UCSD-AML1 (cell line): ENCODE results near the gene FCAR.
A peak's percentile ranks its signal among the peaks of the same experiment; 100 is the strongest.
"Not testable (repeated sequence)": the region's sequence is repeated elsewhere in the genome, so short reads cannot be mapped to it uniquely, and the experiment has no call there.

Experiments used
- DNase-seq: peaks from one replicate; lab custom pipeline; 2025; ENCODE audit not compliant: unreplicated experiment; lab: John Stamatoyannopoulos, UW

The FCAR gene

GRCh38 chr19:54873990-54874389, at the start of gene FCAR:
Gene FCAR (plus strand): TSS chr19:54874235. CDS start chr19:54874290, 55 bp downstream.
- no peak for DNase-seq

GRCh38 chr19:54824416-54824815, 49.6 kb upstream of the FCAR start:
- DNase-seq: not testable (repeated sequence)

GRCh38 chr19:54825326-54825725, 48.7 kb upstream of the FCAR start:
- not testable (repeated sequence) for DNase-seq

GRCh38 chr19:54828064-54828463, 46.0 kb upstream of the FCAR start:
- DNase-seq: not testable (repeated sequence)

- DNase-seq: not testable (repeated sequence)
These were observed 41.5 kb upstream of the FCAR start, which contains the start of gene KIR2DS4 for GRCh38 chr19:54832496-54832895. Gene KIR2DS4 (plus strand): TSS chr19:54832676.

GRCh38 chr19:54835126-54835525, 38.9 kb upstream of the FCAR start:
- DNase-seq: not testable (repeated sequence)

- not testable (repeated sequence) for DNase-seq
These were observed 36.5 kb upstream of the FCAR start for GRCh38 chr19:54837522-54837921.

- not testable (repeated sequence) for DNase-seq
These were observed 30.9 kb upstream of the FCAR start for GRCh38 chr19:54843171-54843570.

- DNase-seq: not testable (repeated sequence)
These were observed 23.9 kb upstream of the FCAR start, which contains the start of gene KIR3DL2 for GRCh38 chr19:54850061-54850640. Gene KIR3DL2 (plus strand): TSS chr19:54850443. CDS start chr19:54850476, 33 bp downstream.

- no peak for DNase-seq
These were observed 23.1 kb upstream of the FCAR start for GRCh38 chr19:54850930-54851329.

GRCh38 chr19:54851353-54851752, 22.7 kb upstream of the FCAR start:
- peak; percentile 25 for DNase-seq

GRCh38 chr19:54855241-54855640, 18.8 kb upstream of the FCAR start:
- not testable (repeated sequence) for DNase-seq

GRCh38 chr19:54858476-54858875, 15.6 kb upstream of the FCAR start:
- DNase-seq: not testable (repeated sequence)

- not testable (repeated sequence) for DNase-seq
These were observed 14.6 kb upstream of the FCAR start for GRCh38 chr19:54859421-54859820.

- not testable (repeated sequence) for DNase-seq
These were observed 10.6 kb upstream of the FCAR start for GRCh38 chr19:54863459-54863858.

- DNase-seq: no peak
These were observed 2.3 kb upstream of the FCAR start for GRCh38 chr19:54871696-54872095.

- no peak for DNase-seq
These were observed 1.5 kb downstream of the FCAR start for GRCh38 chr19:54875506-54875905.

GRCh38 chr19:54877471-54877870, 3.4 kb downstream of the FCAR start:
- DNase-seq: no peak

GRCh38 chr19:54881884-54882283, 7.8 kb downstream of the FCAR start:
- DNase-seq: no peak

GRCh38 chr19:54882758-54883157, 8.7 kb downstream of the FCAR start:
- no peak for DNase-seq

GRCh38 chr19:54883228-54883627, 9.2 kb downstream of the FCAR start:
- no peak for DNase-seq

- DNase-seq: no peak
These were observed 14.2 kb downstream of the FCAR start for GRCh38 chr19:54888239-54888638.

GRCh38 chr19:54889566-54889965, 15.5 kb downstream of the FCAR start:
- no peak for DNase-seq
